Thyroid gland (tissue), 4 donors: ENCODE results near the gene ALPL. TPM values are rescaled to one million over a fixed set of nuclear protein-coding genes. Genes with fewer than 3 reads are reported as not detected.

Source experiments
- DNase-seq, 2 donors: peaks; one replicate each; pipeline ENCODE4 v3.0.0-alpha.2; 2019
- H3K27ac ChIP-seq, 3 donors: fragments of 200-600 bp; sonication (generic); 1 replicate in 2 of 3; 2 replicates in 1 of 3; pipeline ENCODE4 v1.5.1; 2016 to 2019; ENCODE audit warnings: mild to moderate bottlenecking in 1 of 3, moderate library complexity in 1 of 3
- H3K27me3 ChIP-seq: fragments of 200-600 bp; sonication (generic); one replicate; pipeline ENCODE4 v1.5.1; 2019
- H3K36me3 ChIP-seq, 2 donors: fragments of 200-600 bp; sonication (generic); one replicate each; pipeline ENCODE4 v1.5.1; 2016 to 2019
- H3K4me1 ChIP-seq, 2 donors: fragments of 200-600 bp; sonication (generic); one replicate each; pipeline ENCODE4 v1.5.1; 2017 to 2019
- H3K4me3 ChIP-seq, 3 donors: fragments of 200-600 bp; sonication (generic); replicated peaks in 1 of 3; 1 replicate in 2 of 3; 2 replicates in 1 of 3; pipeline ENCODE4 v1.5.1; 2016; ENCODE audit warnings: mild to moderate bottlenecking in 1 of 3
- H3K9me3 ChIP-seq: fragments of 200-600 bp; sonication (generic); one replicate; pipeline ENCODE4 v1.5.1; 2017
- POLR2A ChIP-seq, 2 donors: fragments of 450-650 bp; IDR thresholded peaks; one replicate each; pipeline ENCODE4 v1.6.1; 2017; ENCODE audit warnings: antibody characterized with exemption in 2 of 2, mild to moderate bottlenecking in 2 of 2, moderate library complexity in 1 of 2
- WGBS, 2 donors: methylation state at CpG; one replicate each; pipeline ENCODE4 v1.1.5; 2017; 5-methylcytosine and 5-hydroxymethylcytosine counted together
- intact Hi-C: fragments of 100-400 bp; cut with DNase I; formaldehyde crosslinking; loops from one replicate; pipeline ENCODE4 v1.15.1; 2023
- total RNA-seq, 4 donors: library from RNA; depleted of rRNA; stranded (reverse); fragments of >200 nt; gene quantifications; one replicate each; pipeline ENCODE4 v1.2.3, GENCODE V29; 2016
- TF ChIP-seq, protein P1 (sequence below), 6 experiments: fragments of 200-600 bp in 3 of 6; fragments of 450-650 bp in 3 of 6; sonication (generic) in 3 of 6; IDR thresholded peaks; one replicate each; pipeline ENCODE4 v1.5.1; 2016 to 2019; ENCODE audit warnings: antibody characterized with exemption in 6 of 6, mild to moderate bottlenecking in 2 of 6, inconsistent platforms in 1 of 6, moderate library complexity in 1 of 6

The ALPL gene
- total RNA-seq, 4 donors from 2014 or later, result 4.0 to 15.6 (median 4.5) TPM

- no peak for TF ChIP-seq POLR2A (IDR thresholded peaks at IDR 0.05)
- TF ChIP-seq, protein P1, sequence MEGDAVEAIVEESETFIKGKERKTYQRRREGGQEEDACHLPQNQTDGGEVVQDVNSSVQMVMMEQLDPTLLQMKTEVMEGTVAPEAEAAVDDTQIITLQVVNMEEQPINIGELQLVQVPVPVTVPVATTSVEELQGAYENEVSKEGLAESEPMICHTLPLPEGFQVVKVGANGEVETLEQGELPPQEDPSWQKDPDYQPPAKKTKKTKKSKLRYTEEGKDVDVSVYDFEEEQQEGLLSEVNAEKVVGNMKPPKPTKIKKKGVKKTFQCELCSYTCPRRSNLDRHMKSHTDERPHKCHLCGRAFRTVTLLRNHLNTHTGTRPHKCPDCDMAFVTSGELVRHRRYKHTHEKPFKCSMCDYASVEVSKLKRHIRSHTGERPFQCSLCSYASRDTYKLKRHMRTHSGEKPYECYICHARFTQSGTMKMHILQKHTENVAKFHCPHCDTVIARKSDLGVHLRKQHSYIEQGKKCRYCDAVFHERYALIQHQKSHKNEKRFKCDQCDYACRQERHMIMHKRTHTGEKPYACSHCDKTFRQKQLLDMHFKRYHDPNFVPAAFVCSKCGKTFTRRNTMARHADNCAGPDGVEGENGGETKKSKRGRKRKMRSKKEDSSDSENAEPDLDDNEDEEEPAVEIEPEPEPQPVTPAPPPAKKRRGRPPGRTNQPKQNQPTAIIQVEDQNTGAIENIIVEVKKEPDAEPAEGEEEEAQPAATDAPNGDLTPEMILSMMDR (IDR thresholded peaks at IDR 0.05), result no peak
- no peak overlapping the region for H3K27ac ChIP-seq
- DNase-seq, result peak; percentile 38 to 54
- intact Hi-C loops, result no loop called here
- H3K27me3 ChIP-seq, result no peaks in the 10 kb centered on the region
- H3K36me3 ChIP-seq, result no peaks in the 10 kb centered on the region
- peaks cover 12 to 16% of the 10 kb centered on the region in 2 donors for H3K4me1 ChIP-seq
- no peaks in the 10 kb centered on the region for H3K9me3 ChIP-seq
- 69 to 73% methylated on average over 11 of the region's 11 CpGs for WGBS, 2 donors
- H3K4me3 ChIP-seq, result no peak overlapping the region
Measured at GRCh38 chr1:21511579-21512522, 2.6 kb downstream of the ALPL start.

GRCh38 chr1:21514245-21514644 is 5.0 kb downstream of the ALPL start:
- WGBS, 2 donors, result 69 to 79% methylated on average over 3 to 4 of the region's 5 CpGs
- H3K36me3 ChIP-seq, result no peaks in the 10 kb centered on the region
- intact Hi-C loops, result no loop called here

DNA sequence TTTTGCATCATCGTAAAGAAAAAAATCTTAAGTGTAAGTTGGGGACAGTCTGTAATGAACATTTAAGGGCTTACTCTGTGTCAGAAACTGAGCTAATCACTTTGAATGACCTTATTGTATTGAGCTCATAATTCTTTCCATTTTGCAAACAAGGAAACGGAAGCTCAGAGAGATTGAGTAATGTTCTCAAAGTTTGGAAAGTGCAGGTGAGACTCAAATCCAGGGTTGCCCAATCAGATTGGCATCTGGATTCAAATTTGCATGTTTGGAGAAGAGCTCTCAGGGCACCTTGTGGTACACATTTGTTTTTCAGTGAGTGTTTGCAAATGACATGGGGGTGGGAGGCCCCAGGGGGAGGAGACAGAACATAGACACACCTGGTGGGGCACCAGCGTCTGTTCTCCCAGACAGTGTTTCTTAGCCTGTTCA is 8.0 kb downstream of the ALPL start:
- no peak overlapping the region for H3K4me3 ChIP-seq
- intact Hi-C loops, result no loop called here
- 82 to 87% methylated on average over 3 of the region's 3 CpGs for WGBS, 2 donors
- H3K27ac ChIP-seq, result no peak overlapping the region
- H3K27me3 ChIP-seq, result no peaks in the 10 kb centered on the region
- H3K9me3 ChIP-seq, result no peaks in the 10 kb centered on the region
- no peaks in the 10 kb centered on the region for H3K4me1 ChIP-seq
- TF ChIP-seq POLR2A (IDR thresholded peaks at IDR 0.05), result no peak
- TF ChIP-seq, protein P1 (IDR thresholded peaks at IDR 0.05), result no peak
- no peaks in the 10 kb centered on the region for H3K36me3 ChIP-seq
- DNase-seq, result no peak

More at GRCh38 chr1:21514245-21514644, 5.0 kb downstream of the ALPL start:
- TF ChIP-seq, protein P1 (IDR thresholded peaks at IDR 0.05), result no peak
- TF ChIP-seq POLR2A (IDR thresholded peaks at IDR 0.05), result no peak
- Histone ChIP-seq H3K4me3 (no peak overlapping the region), H3K27me3 (no peaks in the 10 kb centered on the region), H3K27ac (no peak overlapping the region), H3K9me3 (no peaks in the 10 kb centered on the region), H3K4me1 (peaks cover 5 to 12% of the 10 kb centered on the region in 2 donors)
- no peak for DNase-seq

DNA sequence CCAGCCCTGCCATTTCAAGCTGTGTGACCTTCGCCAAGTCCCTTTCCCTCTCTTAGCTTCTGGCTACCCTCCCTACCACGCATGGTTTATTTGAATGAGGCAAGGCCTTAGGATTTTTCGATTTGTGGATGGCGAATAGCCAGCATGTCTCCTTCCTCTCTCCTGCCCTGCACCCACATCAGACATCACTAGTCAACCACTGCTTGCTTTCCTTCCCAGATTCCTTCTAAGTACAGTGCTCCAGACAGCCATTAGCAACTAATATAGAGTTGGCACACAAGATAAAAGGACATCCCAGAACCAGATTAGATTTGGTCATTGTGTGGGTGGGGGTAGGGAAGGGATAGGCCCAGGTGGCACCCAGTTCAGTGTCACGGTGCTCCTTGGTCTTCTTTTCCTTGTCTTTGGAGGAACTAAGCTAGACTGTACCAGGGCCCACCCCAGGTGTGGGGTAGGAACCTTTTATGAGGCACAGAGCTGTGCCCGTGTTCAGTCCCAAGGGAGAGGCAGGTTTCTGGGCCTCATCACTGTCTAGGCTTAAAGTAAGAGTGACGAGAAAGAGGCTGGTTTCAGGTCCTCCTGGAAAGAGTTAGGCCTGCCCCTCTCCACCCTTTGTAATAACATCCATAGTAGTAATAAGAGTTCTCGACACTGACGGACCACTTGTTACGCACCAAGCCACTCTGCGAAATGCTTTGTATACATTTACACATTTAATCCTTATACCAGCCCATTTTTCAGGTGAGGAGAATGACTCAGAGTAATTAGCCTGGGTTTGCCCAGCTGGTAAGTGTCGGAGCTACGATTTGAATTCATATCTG is 8.6 kb downstream of the ALPL start:
- TF ChIP-seq, protein P1 (IDR thresholded peaks at IDR 0.05), result no peak
- no peak for TF ChIP-seq POLR2A (IDR thresholded peaks at IDR 0.05)
- H3K27ac ChIP-seq, result no peak overlapping the region

More for the DNA sequence above, 8.6 kb downstream of the ALPL start:
- intact Hi-C loops, result no loop called here
- H3K4me3 ChIP-seq, result no peak overlapping the region
- 78 to 79% methylated on average over 12 to 13 of the region's 13 CpGs for WGBS, 2 donors
- H3K27me3 ChIP-seq, result no peaks in the 10 kb centered on the region
- no peak for DNase-seq
- H3K36me3 ChIP-seq, result no peaks in the 10 kb centered on the region
- H3K4me1 ChIP-seq, result no peaks in the 10 kb centered on the region
- no peaks in the 10 kb centered on the region for H3K9me3 ChIP-seq
